Thoracic aorta (tissue), 2 donors: ENCODE data around the gene CEACAM4. TPM values are rescaled to one million over a fixed set of nuclear protein-coding genes. Genes with fewer than 3 reads are reported as not detected.
A peak's percentile ranks its signal among the peaks of the same experiment; 100 is the strongest.
"Not testable (repeated sequence)": the region's sequence is repeated elsewhere in the genome, so short reads cannot be mapped to it uniquely, and the experiment has no call there.

Source experiments
- ATAC-seq: fragments of 150-250 bp; one replicate; pipeline ENCODE4 v1.8.0; 2017; ENCODE audit warnings: low read depth; ENCODE audit not compliant: insufficient number of reproducible peaks, low FRiP score
- DNase-seq: peaks from one replicate; pipeline ENCODE4 v3.0.0-alpha.2; 2020; ENCODE audit warnings: low spot score
- H3K27ac ChIP-seq, 2 donors: fragments of 200-600 bp; sonication (generic); 1 replicate in 1 of 2; 2 replicates in 1 of 2; pipeline ENCODE4 v1.5.1; 2016; ENCODE audit warnings: mild to moderate bottlenecking in 2 of 2, moderate library complexity in 2 of 2
- H3K27me3 ChIP-seq: fragments of 200-600 bp; sonication (generic); replicated peaks from 2 replicates; pipeline ENCODE4 v1.6.0; 2016; ENCODE audit warnings: mild to moderate bottlenecking; ENCODE audit not compliant: insufficient read depth
- H3K36me3 ChIP-seq: fragments of 200-600 bp; sonication (generic); one replicate; pipeline ENCODE4 v1.5.1; 2016
- H3K4me1 ChIP-seq, 2 donors: fragments of 200-600 bp; sonication (generic); 1 replicate in 1 of 2; 2 replicates in 1 of 2; pipeline versions ENCODE4 v1.5.1 to v1.6.0; 2016; ENCODE audit warnings: low read depth in 2 of 2, mild to moderate bottlenecking in 1 of 2; ENCODE audit not compliant: control insufficient read depth in 1 of 2
- H3K4me3 ChIP-seq: fragments of 200-600 bp; sonication (generic); 2 replicates; pipeline ENCODE4 v1.5.1; 2016; ENCODE audit warnings: mild to moderate bottlenecking
- H3K9me3 ChIP-seq: fragments of 200-600 bp; sonication (generic); 2 replicates; pipeline ENCODE4 v1.5.1; 2016
- CTCF ChIP-seq: fragments of 200-600 bp; sonication (generic); IDR thresholded peaks from one replicate; pipeline ENCODE4 v1.5.1; 2019; ENCODE audit warnings: antibody characterized with exemption
- total RNA-seq, 2 donors: library from RNA; depleted of rRNA; stranded (reverse); fragments of >200 nt; gene quantifications; one replicate each; pipeline versions ENCODE4 v1.1.0 to v1.2.3, GENCODE V29; 2016

The CEACAM4 gene
- total RNA-seq, 2 donors from 2014 or later: 4.0 TPM; not detected in 1

GRCh38 chr19:41657157-41657556 is 30.3 kb upstream of the CEACAM4 start:
- no peak for DNase-seq
- TF ChIP-seq CTCF: no peak
- H3K4me1 ChIP-seq: no peaks in the 10 kb centered on the region
- no peaks in the 10 kb centered on the region for H3K9me3 ChIP-seq
- H3K27me3 ChIP-seq: no peaks in the 10 kb centered on the region
- H3K27ac ChIP-seq: no peak overlapping the region
- no peaks in the 10 kb centered on the region for H3K36me3 ChIP-seq
- H3K4me3 ChIP-seq: no peak overlapping the region
- no peak for ATAC-seq

- not testable (repeated sequence) for H3K4me3 ChIP-seq, H3K27ac ChIP-seq, H3K36me3 ChIP-seq, ATAC-seq, DNase-seq, H3K4me1 ChIP-seq, H3K27me3 ChIP-seq, H3K9me3 ChIP-seq
Measured at GRCh38 chr19:41656756-41657155, 29.9 kb upstream of the CEACAM4 start.

- no peaks in the 10 kb centered on the region for H3K36me3 ChIP-seq
- H3K27me3 ChIP-seq: no peaks in the 10 kb centered on the region
- no peak for TF ChIP-seq CTCF
- H3K4me1 ChIP-seq: no peaks in the 10 kb centered on the region
- no peaks in the 10 kb centered on the region for H3K9me3 ChIP-seq
- H3K4me3 ChIP-seq: no peak overlapping the region
- no peak for ATAC-seq
- DNase-seq: no peak
- no peak overlapping the region for H3K27ac ChIP-seq
Measured at GRCh38 chr19:41652250-41652649, 25.4 kb upstream of the CEACAM4 start.

GRCh38 chr19:41649827-41650226 is 23.0 kb upstream of the CEACAM4 start:
- Histone ChIP-seq H3K9me3 (no peaks in the 10 kb centered on the region), H3K27me3 (no peaks in the 10 kb centered on the region), H3K36me3 (no peaks in the 10 kb centered on the region), H3K4me3 (no peak overlapping the region), H3K4me1 (no peaks in the 10 kb centered on the region), H3K27ac (no peak overlapping the region)
- DNase-seq (no peak), ATAC-seq (no peak)
- TF ChIP-seq CTCF: no peak

- no peak for DNase-seq
- TF ChIP-seq CTCF: no peak
- Histone ChIP-seq H3K9me3 (no peaks in the 10 kb centered on the region), H3K27me3 (no peaks in the 10 kb centered on the region), H3K36me3 (no peaks in the 10 kb centered on the region), H3K4me3 (no peak overlapping the region), H3K4me1 (no peaks in the 10 kb centered on the region), H3K27ac (no peak overlapping the region)
- no peak for ATAC-seq
Measured at GRCh38 chr19:41646589-41647204, 19.8 kb upstream of the CEACAM4 start.

GRCh38 chr19:41641879-41642485 is 15.1 kb upstream of the CEACAM4 start:
- no peak for ATAC-seq

More at GRCh38 chr19:41641879-41642485, 15.1 kb upstream of the CEACAM4 start:
- H3K36me3 ChIP-seq: no peaks in the 10 kb centered on the region
- H3K9me3 ChIP-seq: no peaks in the 10 kb centered on the region
- H3K27me3 ChIP-seq: no peaks in the 10 kb centered on the region
- no peak for DNase-seq
- H3K4me1 ChIP-seq: no peaks in the 10 kb centered on the region
- peak; percentile 43 for TF ChIP-seq CTCF
- no peak overlapping the region for H3K4me3 ChIP-seq
- H3K27ac ChIP-seq: no peak overlapping the region
